ENCODE results near the gene SLC4A9.

DNA sequence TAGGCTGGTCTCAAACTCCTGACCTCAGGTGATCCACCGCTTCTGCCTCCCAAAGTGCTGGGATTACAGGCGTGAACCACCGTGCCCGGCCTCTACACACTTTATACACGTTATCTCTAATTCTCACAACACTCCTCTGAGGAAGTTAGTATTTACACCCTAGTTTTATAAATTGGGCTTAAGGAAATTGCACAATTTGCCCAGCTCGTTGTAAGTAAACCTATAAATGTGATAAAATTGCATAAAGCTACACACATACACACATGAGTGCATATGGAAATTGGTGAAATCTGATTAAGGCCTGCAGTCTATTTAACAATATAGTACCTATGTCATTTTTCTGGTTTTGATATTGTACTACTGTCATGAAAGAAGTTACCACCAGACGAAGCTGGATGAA lies 4.4 kb upstream of the SLC4A9 start:
- TF ChIP-seq POLR2A (IDR thresholded peaks at IDR 0.05; ENCODE audit: low read depth, low read length): no peak
- no peak for TF ChIP-seq TAF1 (IDR thresholded peaks at IDR 0.05; ENCODE audit: low read depth, low read length)
- TF ChIP-seq POLR2AphosphoS5 (IDR thresholded peaks at IDR 0.05; ENCODE audit: low read depth, low read length): no peak

Measured in GM12891 (cell line).